Neural progenitor cell (in vitro differentiated cells): ENCODE data around the gene ZNF831.

ENCODE experiments used
- EZH2 ChIP-seq: fragments of 200-600 bp; sonication (generic); IDR thresholded peaks from 2 replicates; pipeline ENCODE4 v1.6.1; 2017; ENCODE audit warnings: antibody characterized with exemption, mild to moderate bottlenecking, moderate library complexity
- EZH2phosphoT487 ChIP-seq: fragments of 200-600 bp; sonication (generic); IDR thresholded peaks from 2 replicates; pipeline ENCODE4 v1.6.1; 2017; ENCODE audit warnings: antibody characterized with exemption
- TF ChIP-seq, protein P1 (sequence below): fragments of 200-600 bp; sonication (generic); IDR thresholded peaks from 2 replicates; pipeline ENCODE4 v1.5.1; 2017; ENCODE audit warnings: antibody characterized with exemption, mild to moderate bottlenecking

DNA sequence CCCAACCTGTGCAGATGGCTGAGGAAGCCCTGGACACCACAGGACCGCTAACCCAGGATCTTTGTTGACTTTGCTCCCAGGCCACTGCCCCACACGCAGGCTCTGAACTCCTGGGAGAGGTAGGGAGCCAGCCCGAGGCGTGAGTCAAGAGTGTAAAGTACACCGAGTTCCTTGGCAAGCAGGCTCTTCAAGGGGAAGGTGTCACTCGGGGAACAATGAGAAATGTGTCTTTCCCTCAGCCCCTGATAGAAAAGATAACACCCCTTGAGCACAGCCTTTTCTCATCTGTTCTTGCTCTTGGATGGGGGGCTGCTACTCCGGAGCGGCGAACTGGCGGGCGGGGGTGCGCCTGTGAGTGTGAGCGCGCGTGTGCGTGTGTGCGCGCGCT is 136.3 kb downstream of the ZNF831 start:
- TF ChIP-seq, protein P1, sequence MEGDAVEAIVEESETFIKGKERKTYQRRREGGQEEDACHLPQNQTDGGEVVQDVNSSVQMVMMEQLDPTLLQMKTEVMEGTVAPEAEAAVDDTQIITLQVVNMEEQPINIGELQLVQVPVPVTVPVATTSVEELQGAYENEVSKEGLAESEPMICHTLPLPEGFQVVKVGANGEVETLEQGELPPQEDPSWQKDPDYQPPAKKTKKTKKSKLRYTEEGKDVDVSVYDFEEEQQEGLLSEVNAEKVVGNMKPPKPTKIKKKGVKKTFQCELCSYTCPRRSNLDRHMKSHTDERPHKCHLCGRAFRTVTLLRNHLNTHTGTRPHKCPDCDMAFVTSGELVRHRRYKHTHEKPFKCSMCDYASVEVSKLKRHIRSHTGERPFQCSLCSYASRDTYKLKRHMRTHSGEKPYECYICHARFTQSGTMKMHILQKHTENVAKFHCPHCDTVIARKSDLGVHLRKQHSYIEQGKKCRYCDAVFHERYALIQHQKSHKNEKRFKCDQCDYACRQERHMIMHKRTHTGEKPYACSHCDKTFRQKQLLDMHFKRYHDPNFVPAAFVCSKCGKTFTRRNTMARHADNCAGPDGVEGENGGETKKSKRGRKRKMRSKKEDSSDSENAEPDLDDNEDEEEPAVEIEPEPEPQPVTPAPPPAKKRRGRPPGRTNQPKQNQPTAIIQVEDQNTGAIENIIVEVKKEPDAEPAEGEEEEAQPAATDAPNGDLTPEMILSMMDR = no peak
- TF ChIP-seq EZH2phosphoT487 (no peak), EZH2 (no peak)
